Activated naive CD4-positive, alpha-beta T cell (primary cell): Measurements from ENCODE around the gene FTO.

ENCODE experiments used
- DNase-seq, 4 experiments: peaks; one replicate each; lab custom pipeline; 2025; lab: John Stamatoyannopoulos, UW

FTO gene

GRCh38 chr16:53899431-53899830 lies 195.5 kb downstream of the FTO start:
- DNase-seq = no peak

- DNase-seq = no peak
Measured at GRCh38 chr16:53900667-53901066, 196.7 kb downstream of the FTO start.

- no peak for DNase-seq
Measured at GRCh38 chr16:53901408-53901807, 197.5 kb downstream of the FTO start.

- no peak for DNase-seq
Measured at GRCh38 chr16:53904533-53904932, 200.6 kb downstream of the FTO start.

- no peak for DNase-seq
Measured at GRCh38 chr16:53905028-53905427, 201.1 kb downstream of the FTO start.

- no peak for DNase-seq
Measured at GRCh38 chr16:53908731-53909130, 204.8 kb downstream of the FTO start.

- DNase-seq = no peak
Measured at GRCh38 chr16:53910990-53911389, 207.0 kb downstream of the FTO start.

GRCh38 chr16:53911513-53911912 lies 207.6 kb downstream of the FTO start:
- no peak for DNase-seq

GRCh38 chr16:53912155-53912554 lies 208.2 kb downstream of the FTO start:
- DNase-seq = no peak

- DNase-seq = no peak
Measured at GRCh38 chr16:53913099-53913870, 209.3 kb downstream of the FTO start.

GRCh38 chr16:53913920-53914319 lies 210.0 kb downstream of the FTO start:
- no peak for DNase-seq

- DNase-seq = no peak
Measured at GRCh38 chr16:53914736-53915135, 210.8 kb downstream of the FTO start.

GRCh38 chr16:53915452-53916160 lies 211.7 kb downstream of the FTO start:
- DNase-seq = no peak

GRCh38 chr16:53920988-53921387 lies 217.0 kb downstream of the FTO start:
- DNase-seq = no peak

- DNase-seq = no peak
Measured at GRCh38 chr16:53922067-53922806, 218.3 kb downstream of the FTO start.

GRCh38 chr16:53922807-53923571 lies 219.0 kb downstream of the FTO start:
- DNase-seq = no peak

- no peak for DNase-seq
Measured at GRCh38 chr16:53924331-53925106, 220.6 kb downstream of the FTO start.

- DNase-seq = no peak
Measured at GRCh38 chr16:53925107-53925410, 221.1 kb downstream of the FTO start.

- no peak for DNase-seq
Measured at GRCh38 chr16:53925526-53925925, 221.6 kb downstream of the FTO start.

- DNase-seq = no peak
Measured at GRCh38 chr16:53926209-53926608, 222.3 kb downstream of the FTO start.

GRCh38 chr16:53932975-53933374 lies 229.0 kb downstream of the FTO start:
- no peak for DNase-seq

- DNase-seq = no peak
Measured at GRCh38 chr16:53933407-53933806, 229.5 kb downstream of the FTO start.
